NCI-H2196 treated with DMSO at 0.1 percent for 48 hours (cell line): ENCODE data around the gene DGKI.

Experiments used
- DNase-seq: peaks from one replicate; lab custom pipeline; 2025; ENCODE audit not compliant: unreplicated experiment; lab: John Stamatoyannopoulos, UW

DGKI gene

DNA sequence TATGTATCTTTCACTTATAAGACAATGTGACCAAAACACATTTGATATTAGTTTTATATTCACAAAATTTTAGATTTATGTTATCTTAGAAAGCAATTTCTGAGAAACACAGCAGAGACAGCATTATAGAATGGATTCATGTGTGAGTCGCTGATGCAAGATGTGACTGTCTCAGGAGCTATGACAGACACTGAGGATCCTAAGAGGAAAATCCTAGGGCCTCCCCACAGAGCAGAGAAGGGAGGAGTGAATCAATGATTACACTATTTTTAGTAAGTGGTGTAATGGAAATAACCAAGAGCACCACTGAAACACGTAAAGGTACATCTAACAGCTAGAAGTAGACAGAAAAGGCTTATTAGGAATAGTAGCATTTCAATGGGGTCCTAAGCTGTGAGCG, 299.3 kb downstream of the DGKI start:
- DNase-seq, result no peak

DNA sequence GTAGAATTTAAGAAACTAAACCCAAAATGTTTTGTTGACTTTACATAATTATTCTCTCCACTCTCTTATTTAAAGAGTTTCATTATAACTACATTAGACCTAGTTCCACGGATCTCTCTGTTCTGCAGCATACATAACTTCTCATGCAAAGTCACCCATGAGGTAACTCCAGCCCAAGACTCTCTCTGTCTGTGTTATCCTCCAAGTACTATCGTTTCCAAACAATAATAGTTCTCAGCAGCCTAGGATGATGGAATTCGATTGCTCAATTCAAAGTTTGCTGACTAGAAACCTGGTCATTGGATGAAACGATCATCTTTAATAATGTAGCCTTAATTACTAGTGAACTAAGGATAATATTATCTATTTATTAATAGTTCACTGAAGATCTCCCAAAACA, 300.1 kb downstream of the DGKI start:
- no peak for DNase-seq

DNA sequence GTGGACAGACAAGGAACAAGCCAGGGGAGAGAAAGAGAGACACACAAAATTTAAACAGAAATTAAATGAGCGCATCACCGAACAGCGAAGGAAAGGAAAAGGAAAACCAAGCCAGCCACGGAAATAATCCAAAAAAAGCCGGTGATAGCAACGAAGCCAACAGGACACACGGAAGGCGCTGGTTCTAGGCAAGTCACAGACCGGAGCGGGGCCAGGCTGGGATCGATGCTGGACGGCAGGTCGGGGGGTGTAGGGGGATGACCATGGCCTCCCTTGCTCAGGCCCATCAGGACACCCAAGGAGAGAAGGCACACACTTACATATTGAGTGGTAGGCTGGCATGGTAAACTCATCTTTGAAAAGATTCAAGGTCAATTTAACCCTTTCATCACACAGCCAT, 300.8 kb downstream of the DGKI start:
- DNase-seq, result no peak

DNA sequence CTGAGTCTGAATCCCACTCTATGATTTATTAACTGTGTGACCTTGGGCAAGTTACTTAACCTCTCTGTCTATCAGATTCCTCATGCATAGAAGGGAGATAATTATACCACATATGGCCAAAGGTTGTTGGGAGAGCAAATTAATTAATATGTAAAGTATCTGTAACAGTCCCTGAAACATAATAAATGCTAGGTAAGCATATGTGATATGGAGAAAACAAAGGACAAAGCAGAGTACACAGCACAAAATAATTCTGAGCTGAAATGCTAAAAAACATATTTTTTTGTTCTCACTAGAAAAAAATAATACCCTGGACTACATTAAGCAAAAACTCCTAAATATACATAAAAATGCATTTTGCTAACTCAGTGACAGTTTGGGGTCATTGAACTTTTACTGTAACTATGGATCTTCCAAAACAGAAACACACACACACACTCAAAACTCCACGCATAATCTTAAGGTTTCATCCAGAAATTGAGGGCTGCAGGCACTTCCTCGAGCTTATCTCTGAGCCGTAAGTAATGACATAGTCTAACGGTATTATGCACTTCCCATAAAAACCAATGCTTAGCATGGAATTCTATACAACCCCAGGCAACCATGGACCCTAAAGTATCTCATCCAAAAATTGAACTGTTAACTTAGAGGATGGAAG, 301.6 kb downstream of the DGKI start:
- no peak for DNase-seq

DNA sequence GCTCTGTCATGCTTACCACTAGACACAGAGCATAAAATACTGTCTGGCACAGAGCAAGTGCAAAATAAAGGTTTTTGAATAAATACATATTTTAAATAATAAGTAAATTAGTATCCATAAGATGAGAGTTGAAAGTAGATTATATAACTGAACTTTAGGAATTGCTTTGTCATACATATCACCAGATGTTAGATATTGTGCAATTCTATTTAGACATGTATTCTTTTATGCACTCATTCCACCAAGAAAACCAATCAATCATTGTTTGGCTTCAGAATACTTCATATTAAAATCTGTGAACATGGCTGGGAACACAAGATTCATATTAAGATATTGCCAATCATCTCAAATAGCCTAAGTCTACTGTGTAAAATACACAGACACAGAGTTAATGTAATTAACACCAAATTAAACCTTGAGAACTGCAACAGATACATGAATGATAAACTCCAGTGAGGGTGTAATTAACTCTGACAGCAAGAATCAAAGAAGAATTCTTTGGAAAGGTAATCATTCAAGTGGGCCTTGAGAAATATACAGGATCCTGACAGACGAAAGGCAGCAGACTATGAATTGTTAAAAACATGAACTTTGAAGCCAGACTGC, 302.2 kb downstream of the DGKI start:
- DNase-seq, result no peak

DNA sequence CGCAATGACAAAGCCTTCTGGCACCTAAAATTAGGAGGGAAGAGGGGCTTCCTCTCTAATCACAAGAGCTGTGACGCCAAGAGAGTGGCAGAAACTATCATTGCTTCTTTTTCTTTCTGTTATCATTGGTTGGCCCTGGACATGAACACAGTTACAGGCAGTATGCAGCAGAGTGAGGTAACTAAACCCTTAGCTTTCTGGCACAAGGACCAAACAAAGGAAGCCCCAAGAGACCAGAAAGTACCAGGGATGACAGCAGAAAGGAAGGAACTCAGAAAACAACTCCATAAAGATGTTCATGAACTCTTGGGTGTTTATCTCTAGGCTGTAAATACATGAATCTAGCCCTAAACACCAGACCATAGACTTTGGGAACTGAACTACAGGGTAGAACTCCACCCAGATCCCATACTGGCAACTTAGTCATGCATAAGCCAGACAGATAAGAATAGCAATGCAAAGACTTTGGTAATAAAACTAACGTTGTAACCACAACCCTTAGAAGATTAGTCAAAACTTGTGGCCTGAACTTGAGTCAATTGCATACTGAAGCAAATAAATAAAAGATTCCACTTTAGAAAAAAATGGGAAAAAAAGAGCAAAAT, 307.6 kb downstream of the DGKI start:
- no peak for DNase-seq

DNA sequence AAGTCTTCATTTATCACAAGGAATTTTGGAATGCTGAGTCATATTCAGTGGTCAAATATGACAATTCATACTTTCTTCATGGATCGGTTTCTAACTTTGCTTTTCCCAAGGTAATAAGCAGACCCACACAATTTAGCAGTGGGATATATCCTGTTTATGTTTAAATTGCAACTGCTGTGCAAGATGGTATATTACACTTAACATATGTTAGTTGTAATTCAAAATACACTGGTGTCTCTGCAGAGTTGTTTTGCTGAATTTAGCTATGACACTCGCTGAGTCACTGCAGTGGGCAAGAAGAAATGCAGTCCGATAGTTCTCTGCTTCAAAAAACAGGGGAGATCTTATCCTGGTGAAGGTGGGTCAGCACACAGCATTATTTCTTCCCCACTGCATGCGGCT, 308.4 kb downstream of the DGKI start:
- no peak for DNase-seq

DNA sequence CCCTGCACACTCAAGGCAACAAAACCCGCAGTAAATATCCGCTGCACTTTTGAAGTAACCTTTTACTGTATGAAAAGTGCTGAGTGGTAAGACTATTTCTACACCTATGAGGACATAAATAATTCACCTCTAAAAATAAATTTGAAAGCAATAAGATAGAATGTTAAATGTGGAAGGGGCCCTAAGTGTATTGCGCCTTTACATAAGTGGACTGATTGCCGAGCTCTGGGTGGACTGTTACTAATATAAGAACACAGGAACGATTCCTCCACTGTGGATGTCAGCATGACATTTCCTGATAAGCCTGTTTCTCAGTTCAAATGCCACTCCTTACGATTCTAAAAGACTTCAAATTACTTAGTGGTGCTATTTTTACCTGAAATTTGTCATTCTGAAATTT, 311.2 kb downstream of the DGKI start:
- no peak for DNase-seq

DNA sequence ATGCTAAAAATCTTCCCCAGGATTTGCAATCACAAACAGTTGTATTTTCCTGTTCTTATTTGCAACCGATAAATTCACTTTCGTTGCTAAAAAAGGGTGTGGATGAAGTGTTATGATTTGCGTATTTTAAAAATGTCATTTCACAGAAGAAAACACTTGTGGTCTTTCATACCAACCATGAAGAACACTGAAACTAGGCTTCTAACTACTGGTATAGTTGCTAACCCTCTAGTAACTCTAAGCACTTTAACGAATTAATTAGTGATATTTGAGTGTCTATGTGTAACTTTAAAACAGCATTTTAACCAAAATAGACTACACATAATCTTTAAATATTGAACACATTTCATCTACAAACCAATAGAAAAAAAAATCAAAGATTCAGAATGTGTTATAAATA, 315.1 kb downstream of the DGKI start:
- no peak for DNase-seq

DNA sequence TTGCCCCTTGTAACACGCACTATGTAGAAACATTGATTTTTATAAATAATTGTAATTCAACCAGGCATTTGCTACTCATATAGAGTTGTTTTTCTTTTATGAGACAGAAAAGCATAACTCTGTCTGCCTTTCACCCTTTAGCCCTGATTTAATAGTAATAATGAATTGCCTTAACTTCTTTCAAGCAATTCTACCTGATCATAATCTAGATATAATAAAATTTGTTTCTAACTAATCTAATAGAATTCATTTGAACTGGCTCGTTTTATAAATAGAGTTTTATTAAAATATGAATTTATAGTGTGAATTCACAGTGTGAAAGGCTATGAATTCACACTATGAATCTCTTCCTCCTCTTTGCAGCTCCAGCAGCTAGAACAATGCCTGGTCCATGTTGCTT, 319.1 kb downstream of the DGKI start:
- no peak for DNase-seq

DNA sequence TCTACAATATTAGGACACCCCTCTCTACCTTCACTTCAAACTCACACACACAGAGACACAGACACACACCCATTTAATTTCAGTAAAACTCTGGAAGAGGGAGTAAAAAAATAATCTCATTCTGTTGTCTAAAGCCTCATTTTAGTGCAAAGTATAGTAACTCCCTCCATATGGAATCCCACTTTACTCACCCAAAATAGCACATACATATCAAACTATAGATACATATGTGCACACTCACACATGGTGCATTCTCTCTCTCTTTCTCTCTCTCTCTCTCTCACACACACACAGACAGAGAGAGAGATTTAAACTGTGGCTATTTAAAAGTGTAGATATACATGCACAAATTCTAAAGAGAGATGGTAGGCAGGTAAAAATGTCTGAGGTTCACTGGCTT, 323.6 kb downstream of the DGKI start:
- DNase-seq, result no peak

DNA sequence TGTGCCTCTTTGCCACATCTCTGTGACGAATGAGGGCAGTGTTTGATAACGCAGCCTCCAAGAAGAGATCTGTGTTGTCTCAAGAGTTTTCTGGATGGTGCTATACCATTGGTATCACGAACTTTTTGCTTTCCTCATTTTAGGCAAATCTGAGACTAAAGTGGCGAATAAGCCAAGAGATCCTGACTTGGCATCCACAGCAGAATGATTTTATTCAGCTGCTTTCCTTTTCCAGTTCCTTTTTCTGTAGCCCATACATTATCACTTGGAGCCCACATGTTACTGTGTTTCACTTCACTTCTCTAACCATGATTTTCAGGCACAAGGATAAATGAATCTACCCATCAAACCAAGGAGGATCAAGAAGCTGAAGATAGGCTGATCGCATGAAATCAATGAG, 325.3 kb downstream of the DGKI start:
- DNase-seq, result no peak

DNA sequence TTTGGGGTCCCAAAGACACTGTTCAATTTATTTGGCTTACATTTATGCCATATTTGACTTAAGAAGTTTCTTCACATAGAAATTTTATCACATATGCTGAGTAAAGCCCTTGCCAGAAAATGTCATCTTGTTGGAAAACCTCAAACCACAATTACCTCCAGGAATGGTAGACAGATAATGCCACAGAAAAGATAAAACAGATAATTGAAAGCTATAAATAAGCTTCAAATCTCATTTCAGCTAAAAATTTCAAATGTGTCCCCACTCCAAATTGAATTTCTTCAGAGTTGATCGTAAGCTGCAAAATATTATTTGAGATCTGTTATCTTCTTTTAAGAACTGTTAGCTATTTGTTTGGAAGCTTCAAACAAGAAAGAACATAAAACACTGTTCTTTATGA, 326.8 kb downstream of the DGKI start:
- DNase-seq, result no peak

DNA sequence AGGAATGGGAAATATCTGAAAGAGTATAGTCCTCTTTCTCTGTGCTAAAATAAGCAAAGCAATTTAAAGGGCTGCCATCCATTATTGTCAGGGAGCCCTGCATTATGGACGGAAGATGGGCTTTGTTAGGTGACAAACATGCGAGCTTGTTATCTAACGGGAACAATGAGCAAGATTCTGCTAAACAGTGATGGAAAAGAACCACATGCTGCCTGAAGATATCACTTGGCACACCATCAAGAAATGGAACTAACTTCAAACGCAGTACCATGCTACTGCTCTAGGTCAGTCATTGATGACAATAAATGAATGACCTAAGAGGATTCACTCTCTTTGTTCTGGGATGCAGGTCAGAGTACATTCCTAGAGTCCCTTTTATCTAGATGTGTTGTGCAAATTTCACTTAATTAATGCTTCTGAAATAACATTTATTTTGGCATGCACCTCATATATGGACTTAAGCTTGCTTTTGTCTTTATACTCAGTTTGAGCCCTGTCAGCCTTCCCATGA, 327.5 kb downstream of the DGKI start:
- DNase-seq, result no peak

DNA sequence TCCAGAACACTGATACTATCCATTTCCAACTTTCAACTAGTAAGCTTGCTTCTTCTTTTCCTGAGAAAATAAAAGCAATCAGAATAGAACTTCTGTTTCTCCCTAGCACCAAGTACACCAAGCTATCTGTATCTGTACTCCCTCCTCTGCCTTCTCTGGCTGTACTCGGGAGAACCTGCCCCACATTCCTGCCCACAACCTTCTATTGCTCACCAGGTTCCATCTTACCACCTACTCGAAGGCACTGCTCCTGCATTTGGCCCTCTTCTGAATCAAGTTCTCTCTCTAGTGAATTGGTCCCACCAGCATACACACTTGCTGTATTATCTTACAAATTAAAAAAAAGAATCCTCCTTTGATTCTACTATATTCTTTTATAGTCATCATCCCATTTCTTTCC, 333.7 kb downstream of the DGKI start:
- DNase-seq, result no peak

DNA sequence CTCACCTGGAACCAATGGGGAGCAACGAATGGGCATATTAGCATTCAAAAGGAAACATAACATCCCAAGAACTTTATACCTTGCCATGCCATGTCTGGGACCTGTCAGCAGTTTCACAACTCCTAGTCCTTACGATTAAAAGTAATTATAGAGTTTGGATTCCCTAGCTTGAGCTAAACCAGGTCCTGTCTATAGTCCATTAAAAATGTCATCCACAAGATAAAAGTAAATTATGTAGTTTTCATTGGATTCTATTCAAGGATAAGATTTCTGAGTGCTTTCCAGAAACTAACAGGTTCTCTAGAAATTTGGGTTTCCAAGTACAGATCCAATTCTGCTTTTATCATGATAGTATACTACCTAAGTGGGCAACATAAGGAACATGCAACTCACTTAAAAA, 339.7 kb downstream of the DGKI start:
- no peak for DNase-seq

DNA sequence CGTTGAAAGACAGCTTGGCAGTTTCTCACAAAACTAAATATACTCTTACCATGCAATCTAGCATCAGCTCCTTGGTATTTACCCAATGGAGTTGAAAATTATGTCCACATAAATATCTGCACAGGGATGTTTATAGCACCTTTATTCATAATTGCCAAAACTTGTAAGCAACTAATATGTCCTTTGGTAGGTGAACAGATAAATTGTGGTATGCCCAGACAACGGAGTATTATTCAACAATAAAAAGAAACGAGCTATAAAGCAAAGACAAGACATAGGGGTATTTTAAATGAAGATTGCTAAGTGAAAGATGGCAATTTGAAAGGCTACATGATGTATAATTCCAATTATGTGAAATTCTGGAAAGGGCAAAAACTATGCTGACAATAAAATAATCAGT, 340.7 kb downstream of the DGKI start:
- no peak for DNase-seq

DNA sequence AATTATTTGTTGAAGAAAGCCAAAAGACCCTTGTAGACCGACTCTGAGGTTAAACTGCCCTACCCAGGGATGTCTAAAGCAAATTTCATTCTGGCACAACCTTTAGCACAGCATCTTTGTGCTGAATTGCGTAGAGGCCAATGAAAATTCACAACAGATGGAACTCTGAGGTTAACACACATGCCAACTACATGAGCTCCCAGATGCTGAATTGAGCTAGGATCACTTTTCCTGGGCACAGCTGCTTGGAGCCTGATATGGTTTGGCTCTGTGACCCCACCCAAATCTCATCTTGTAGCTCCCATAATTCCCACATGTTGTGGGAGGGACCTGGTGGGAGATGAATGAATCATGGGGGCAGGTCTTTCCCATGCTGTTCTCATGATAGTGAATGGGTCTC, 345.2 kb downstream of the DGKI start:
- DNase-seq, result no peak

DNA sequence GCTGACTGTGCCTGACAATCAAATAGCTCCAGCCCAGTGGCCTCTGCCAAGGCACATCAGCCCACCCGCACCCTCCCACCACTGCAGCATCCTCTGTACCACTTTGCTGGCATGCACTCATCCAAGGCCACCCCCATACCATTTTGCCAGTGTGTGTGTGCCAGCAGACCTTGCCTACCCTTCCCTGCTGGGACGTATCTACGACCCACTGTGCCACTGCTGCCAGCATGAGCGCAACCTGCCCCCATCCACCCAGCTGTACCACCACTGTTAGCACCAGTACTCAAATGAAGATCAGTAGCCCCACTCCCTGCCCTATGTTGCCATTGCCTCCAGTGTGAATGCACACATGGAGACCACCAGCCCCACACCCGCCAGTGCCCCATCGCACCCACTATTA, 353.9 kb downstream of the DGKI start:
- no peak for DNase-seq

DNA sequence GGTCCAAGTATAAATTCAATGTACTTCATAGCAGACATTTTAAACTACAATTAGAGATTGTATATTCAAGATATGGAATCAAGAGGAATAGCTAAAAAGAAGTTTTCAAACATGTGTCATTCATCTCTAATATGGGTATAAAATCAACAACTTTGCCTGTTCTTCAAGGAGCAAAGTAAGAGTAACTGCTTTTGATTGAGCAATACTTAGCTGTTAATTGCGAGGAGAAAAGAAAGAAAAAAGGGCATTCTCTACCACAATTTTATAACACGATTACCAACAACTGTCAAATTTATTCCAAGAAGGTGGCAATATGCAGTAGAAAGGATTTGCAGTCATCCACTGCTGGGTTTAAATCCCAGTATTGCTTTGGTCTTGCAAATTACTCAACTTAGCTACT, 356.9 kb downstream of the DGKI start:
- DNase-seq, result no peak

DNA sequence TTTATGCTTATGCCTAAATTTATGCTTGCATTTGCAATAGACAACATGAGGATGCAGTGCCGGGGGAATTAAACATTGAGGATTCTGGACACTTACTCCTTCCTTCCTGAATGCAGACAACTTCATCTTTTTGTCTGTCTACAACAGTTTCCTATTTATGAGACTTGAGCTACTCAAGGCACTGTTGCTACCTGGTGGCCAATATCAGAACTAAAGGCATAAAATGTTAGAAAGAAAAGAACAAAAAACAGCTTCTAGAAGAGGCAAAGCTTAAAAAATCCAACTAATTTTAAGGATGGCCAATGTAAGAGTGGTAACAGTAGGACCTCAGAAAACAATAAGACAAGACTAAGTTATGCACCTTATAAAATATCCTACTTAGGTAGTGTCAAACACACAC, 358.7 kb downstream of the DGKI start:
- no peak for DNase-seq

DNA sequence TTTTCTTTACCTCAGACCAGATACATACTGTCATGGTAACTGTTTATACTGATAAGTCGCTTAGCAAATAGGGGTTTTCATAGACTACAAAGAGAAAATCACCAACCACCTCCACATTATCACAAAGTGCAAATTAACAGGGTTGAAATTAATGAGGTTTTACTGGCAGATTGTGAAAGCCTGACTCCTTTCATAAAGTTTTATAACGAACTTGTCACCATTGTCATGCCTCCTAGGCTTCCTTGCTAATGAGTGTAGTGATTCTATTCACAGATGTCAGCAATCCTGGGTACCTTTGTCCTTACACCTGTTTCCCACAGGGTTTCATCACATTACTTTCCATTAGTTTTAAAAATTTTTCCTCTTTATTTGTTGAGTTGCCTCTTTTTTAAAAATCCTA, 361.0 kb downstream of the DGKI start:
- no peak for DNase-seq

DNA sequence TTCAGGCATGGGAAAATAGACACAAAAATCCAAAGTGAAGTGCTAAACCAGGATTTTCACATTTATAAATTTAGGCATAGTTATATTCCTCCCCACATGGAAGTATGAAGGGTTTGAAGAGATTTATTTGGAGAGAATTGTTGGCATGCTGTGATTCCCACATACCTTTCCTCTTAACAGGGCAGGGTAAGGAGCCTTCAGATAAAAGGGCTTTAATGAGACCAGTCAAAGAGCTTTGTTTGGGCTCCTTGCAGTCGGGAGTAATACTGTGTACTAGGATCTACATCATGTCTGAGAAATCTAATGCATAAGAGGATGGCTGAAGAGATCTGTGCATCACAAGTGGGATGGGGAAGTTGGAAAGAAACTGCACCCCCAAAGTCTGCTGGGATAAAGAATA, 362.4 kb downstream of the DGKI start:
- no peak for DNase-seq
